CD14-positive monocyte (primary cell): ENCODE data around the gene INTS15. TPM values are rescaled to one million over a fixed set of nuclear protein-coding genes. Genes with fewer than 3 reads are reported as not detected.
"Not testable (repeated sequence)": the region's sequence is repeated elsewhere in the genome, so short reads cannot be mapped to it uniquely, and the experiment has no call there.

Source experiments
- DNase-seq, 3 donors: peaks; one replicate each; pipeline ENCODE4 v3.0.0-alpha.2; 2011 to 2022
- H2AFZ ChIP-seq: 2 replicates; pipeline ENCODE4 v1.6.0; 2012; ENCODE audit warnings: mild to moderate bottlenecking, low read depth, low read length, inconsistent platforms; ENCODE audit not compliant: insufficient read depth, poor library complexity, severe bottlenecking
- H3K27ac ChIP-seq, 2 donors: 1 replicate in 1 of 2; 2 replicates in 1 of 2; pipeline ENCODE4 v1.5.1; 2012 to 2013; ENCODE audit warnings: low read length in 2 of 2, control low read depth in 1 of 2, inconsistent platforms in 1 of 2, low read depth in 1 of 2, mild to moderate bottlenecking in 1 of 2
- H3K27me3 ChIP-seq, 2 donors: one replicate each; pipeline versions ENCODE4 v1.6.0 to v1.6.1; 2011 to 2013; ENCODE audit warnings: low read length in 2 of 2; ENCODE audit not compliant: control insufficient read depth in 2 of 2, insufficient read depth in 2 of 2
- H3K36me3 ChIP-seq, 2 donors: replicated peaks in 1 of 2; 1 replicate in 1 of 2; 2 replicates in 1 of 2; pipeline versions ENCODE4 v1.5.1 to v1.6.1; 2012 to 2013; ENCODE audit warnings: low read length in 2 of 2, control low read depth in 1 of 2, inconsistent platforms in 1 of 2, mild to moderate bottlenecking in 1 of 2; ENCODE audit not compliant: insufficient read depth in 2 of 2, control insufficient read depth in 1 of 2
- H3K4me1 ChIP-seq, 2 donors: 1 replicate in 1 of 2; 2 replicates in 1 of 2; pipeline versions ENCODE4 v1.5.1 to v1.6.1; 2012 to 2013; ENCODE audit warnings: low read length in 2 of 2, control low read depth in 1 of 2, inconsistent platforms in 1 of 2, mild to moderate bottlenecking in 1 of 2, moderate library complexity in 1 of 2; ENCODE audit not compliant: insufficient read depth in 2 of 2, control insufficient read depth in 1 of 2
- H3K4me2 ChIP-seq: replicated peaks from 2 replicates; pipeline ENCODE3; 2012; ENCODE audit warnings: low read length, moderate library complexity, mild to moderate bottlenecking; ENCODE audit not compliant: poor library complexity, severe bottlenecking; ENCODE audit errors: extremely low read depth
- H3K4me3 ChIP-seq, 3 experiments: fragments of 200-600 bp in 1 of 3; sonication (generic) in 1 of 3; replicated peaks in 1 of 3; 1 replicate in 2 of 3; 2 replicates in 1 of 3; pipeline ENCODE4 v1.5.1; 2011 to 2013; ENCODE audit warnings: low read length in 3 of 3, mild to moderate bottlenecking in 3 of 3, control low read depth in 2 of 3, low read depth in 2 of 3, inconsistent platforms in 1 of 3, moderate library complexity in 1 of 3
- H3K79me2 ChIP-seq: 2 replicates; pipeline ENCODE4 v1.6.0; 2012; ENCODE audit warnings: mild to moderate bottlenecking, control low read depth, inconsistent platforms, low read length, moderate library complexity; ENCODE audit not compliant: insufficient read depth
- H3K9ac ChIP-seq: 2 replicates; pipeline ENCODE4 v1.6.0; 2017; ENCODE audit warnings: low read length, mild to moderate bottlenecking; ENCODE audit not compliant: insufficient read depth, poor library complexity, severe bottlenecking
- H3K9me3 ChIP-seq, 2 donors: replicated peaks in 1 of 2; 1 replicate in 1 of 2; 2 replicates in 1 of 2; pipeline versions ENCODE4 v1.5.1 to v1.6.1; 2012 to 2013; ENCODE audit warnings: low read length in 2 of 2, control low read depth in 1 of 2; ENCODE audit not compliant: control insufficient read depth in 1 of 2, insufficient read depth in 1 of 2
- H4K20me1 ChIP-seq: 2 replicates; pipeline ENCODE4 v1.6.0; 2012; ENCODE audit warnings: mild to moderate bottlenecking, low read length, control low read depth, moderate library complexity; ENCODE audit not compliant: insufficient read depth
- H3K27ac Mint-ChIP-seq, 7 donors: one replicate each; pipeline ENCODE4 v1.8.0; 2020; ENCODE audit warnings: mild to moderate bottlenecking in 7 of 7, mixed read lengths in 7 of 7, moderate library complexity in 6 of 7, inconsistent platforms in 2 of 7
- H3K27me3 Mint-ChIP-seq, 3 donors: one replicate each; pipeline ENCODE4 v1.8.0; 2021 to 2022; ENCODE audit warnings: low read depth in 3 of 3, mild to moderate bottlenecking in 3 of 3, mixed read lengths in 3 of 3, moderate library complexity in 3 of 3, inconsistent platforms in 1 of 3
- H3K36me3 Mint-ChIP-seq, 2 donors: one replicate each; pipeline ENCODE4 v1.8.0; 2020; ENCODE audit warnings: mixed read lengths in 2 of 2, inconsistent platforms in 1 of 2, mild to moderate bottlenecking in 1 of 2
- H3K4me1 Mint-ChIP-seq: one replicate; pipeline ENCODE4 v1.8.0; 2020; ENCODE audit warnings: mild to moderate bottlenecking, mixed read lengths
- H3K4me3 Mint-ChIP-seq, 2 donors: one replicate each; pipeline ENCODE4 v1.8.0; 2020; ENCODE audit warnings: mild to moderate bottlenecking in 2 of 2, mixed read lengths in 2 of 2, moderate library complexity in 1 of 2
- H3K9me3 Mint-ChIP-seq, 7 donors: one replicate each; pipeline ENCODE4 v1.8.0; 2020 to 2022; ENCODE audit warnings: mixed read lengths in 7 of 7, mild to moderate bottlenecking in 6 of 7, moderate library complexity in 6 of 7, inconsistent platforms in 2 of 7
- CTCF ChIP-seq: fragments of 200-600 bp; IDR thresholded peaks from one replicate; pipeline ENCODE4 v1.8.0; 2022; ENCODE audit warnings: antibody characterized with exemption, mild to moderate bottlenecking
- WGBS: methylation state at CpG from one replicate; pipeline ENCODE4 v1.1.5; 2013; ENCODE audit warnings: missing lambda C conversion rate; ENCODE audit not compliant: insufficient coverage; 5-methylcytosine and 5-hydroxymethylcytosine counted together
- intact Hi-C, 2 donors: fragments of 100-400 bp; cut with micrococcal nuclease; formaldehyde crosslinking; loops; one replicate each; pipeline versions ENCODE4 v1.15.0 to v1.15.1; 2023
- polyA plus RNA-seq, 3 donors: library from polyadenylated mRNA; depleted of rRNA in 1 of 3; unstranded in 2 of 3; stranded (reverse) in 1 of 3; fragments of 300-500 nt in 2 of 3; fragments of >200 nt in 1 of 3; fragmentation: Illumina TruSeq in 2 of 3; gene quantifications; 1 replicate in 2 of 3; 2 replicates in 1 of 3; pipeline ENCODE4 v1.2.3, GENCODE V29; 2012 to 2021

Gene INTS15
- polyA plus RNA-seq, 3 donors = 16.9 to 32.7 (median 17.2) TPM

GRCh38 chr7:6579446-6579845, 10.4 kb upstream of the INTS15 start:
- Mint-ChIP-seq H3K4me3 (peak overlapping the region in 1 of 2 donors; percentile 4), H3K9me3 (peaks cover 0 to 4% (median 0%) of the 10 kb centered on the region in 7 donors), H3K27ac (peak overlapping the region in 4 of 7 donors; percentile 10 to 70 (median 52)), H3K27me3 (peaks cover 0 to 5% (median 2%) of the 10 kb centered on the region in 3 donors), H3K36me3 (peaks cover 32 to 52% of the 10 kb centered on the region in 2 donors), H3K4me1 (peaks cover 18% of the 10 kb centered on the region)
- H3K9me3 ChIP-seq = no peaks in the 10 kb centered on the region
- peaks cover 28 to 43% of the 10 kb centered on the region in 2 donors for H3K36me3 ChIP-seq
- peaks cover 2% of the 10 kb centered on the region for H3K79me2 ChIP-seq
- H3K27me3 ChIP-seq = no peaks in the 10 kb centered on the region
- peak overlapping the region in 1 of 2 donors; percentile 13 for H3K27ac ChIP-seq
- TF ChIP-seq CTCF = peak; percentile 48
- H3K4me3 ChIP-seq = no peak overlapping the region
- peak; percentile 58 to 78 (median 71) for DNase-seq
- H2AFZ ChIP-seq = no peak overlapping the region
- peaks cover 12 to 14% of the 10 kb centered on the region in 2 donors for H3K4me1 ChIP-seq
- no peaks in the 10 kb centered on the region for H4K20me1 ChIP-seq
- H3K9ac ChIP-seq = no peak overlapping the region
- 100% methylated on average over 4 of the region's 4 CpGs for WGBS
- intact Hi-C loops = no loop called here
- H3K4me2 ChIP-seq = no peak overlapping the region

- not testable (repeated sequence) for DNase-seq, H3K27me3 ChIP-seq, H3K4me1 Mint-ChIP-seq, H3K9me3 Mint-ChIP-seq, H3K27me3 Mint-ChIP-seq, H3K9ac ChIP-seq, H3K9me3 ChIP-seq, H3K4me3 ChIP-seq, H3K27ac Mint-ChIP-seq, H2AFZ ChIP-seq, H4K20me1 ChIP-seq, H3K27ac ChIP-seq, H3K4me3 Mint-ChIP-seq, H3K4me2 ChIP-seq, H3K79me2 ChIP-seq
- Histone ChIP-seq H3K36me3 (peaks cover 37 to 72% of the 10 kb centered on the region in 2 donors), H3K4me1 (peaks cover 10 to 13% of the 10 kb centered on the region in 2 donors)
- WGBS = 96% methylated on average over 5 of the region's 8 CpGs
- intact Hi-C loops = loop anchor here (5.0 kb wide), 1 partner anchor 46 kb away; no protein-coding TSS in a partner anchor
- H3K36me3 Mint-ChIP-seq = peaks cover 54 to 74% of the 10 kb centered on the region in 2 donors
Observed at GRCh38 chr7:6585746-6586432, 3.9 kb upstream of the INTS15 start.
